ENCODE data around the gene SLC2A2.

The SLC2A2 gene

GRCh38 chr3:171026597-171027293 lies at the start of gene SLC2A2:
Gene SLC2A2 (minus strand): TSS chr3:171026720. CDS start chr3:171026670, 50 bp downstream.
- DNase-seq (ENCODE audit: low spot score), result no peak

DNA sequence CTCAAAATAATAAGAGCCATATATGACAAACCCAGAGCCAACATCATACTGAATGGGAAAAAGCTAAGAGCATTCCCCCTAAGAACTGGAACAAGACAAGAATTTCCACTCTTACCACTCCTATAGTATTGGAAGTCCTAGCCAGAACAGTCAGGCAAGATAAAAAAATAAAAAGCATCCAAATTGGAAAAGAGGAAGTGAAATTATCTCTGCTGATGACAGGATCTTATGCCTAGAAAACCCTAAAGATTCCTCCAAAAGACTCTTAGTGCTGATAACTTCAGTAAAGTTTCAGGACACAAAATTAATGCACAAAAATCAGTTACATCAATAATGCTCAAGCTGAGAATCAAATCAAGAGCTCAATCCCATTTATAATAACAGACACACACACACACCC lies 45.9 kb upstream of the SLC2A2 start:
- DNase-seq (ENCODE audit: low spot score), result no peak

- no peak for DNase-seq (ENCODE audit: low spot score)
These were observed 42.1 kb upstream of the SLC2A2 start for GRCh38 chr3:171068658-171069057.

DNA sequence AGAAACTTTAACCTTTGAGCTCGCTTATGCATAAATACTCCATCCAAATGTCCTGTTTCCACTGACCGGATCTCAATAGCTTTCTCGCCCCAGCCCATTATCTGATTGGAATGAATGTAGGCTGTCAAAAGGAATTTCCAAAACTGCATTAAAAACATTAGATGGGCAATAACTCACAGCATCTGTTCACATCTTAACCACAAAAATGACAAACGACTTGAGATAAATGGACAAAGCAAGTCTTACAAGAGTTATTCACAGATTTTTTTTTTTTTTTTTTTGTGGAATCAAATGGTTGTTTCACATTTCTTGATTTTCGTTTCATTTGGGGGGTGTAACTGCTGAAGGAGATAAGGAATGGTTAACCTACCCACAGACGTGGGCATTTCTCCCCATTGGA lies 39.7 kb upstream of the SLC2A2 start:
- DNase-seq (ENCODE audit: low spot score), result no peak

DNA sequence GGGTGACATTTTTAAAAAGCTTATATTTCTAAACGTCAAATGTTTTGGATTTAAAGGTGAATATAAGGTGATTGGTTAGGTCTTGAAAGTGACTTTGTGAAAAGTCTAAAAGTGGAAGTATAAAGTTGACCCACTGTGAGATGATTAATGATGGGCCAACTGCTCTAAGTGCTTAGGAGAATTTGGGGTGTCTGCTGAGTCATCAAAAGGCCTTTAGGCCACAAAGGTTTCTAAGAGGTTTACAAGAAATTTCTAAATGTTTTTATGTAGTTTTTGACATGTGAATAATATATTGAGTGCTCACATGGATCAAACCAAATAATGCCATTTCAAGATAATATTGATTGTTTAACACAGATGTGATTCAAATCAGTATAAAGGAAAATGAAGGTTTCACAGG lies 39.2 kb upstream of the SLC2A2 start:
- DNase-seq (ENCODE audit: low spot score), result no peak

GRCh38 chr3:171064461-171064860 lies 37.9 kb upstream of the SLC2A2 start:
- no peak for DNase-seq (ENCODE audit: low spot score)

DNA sequence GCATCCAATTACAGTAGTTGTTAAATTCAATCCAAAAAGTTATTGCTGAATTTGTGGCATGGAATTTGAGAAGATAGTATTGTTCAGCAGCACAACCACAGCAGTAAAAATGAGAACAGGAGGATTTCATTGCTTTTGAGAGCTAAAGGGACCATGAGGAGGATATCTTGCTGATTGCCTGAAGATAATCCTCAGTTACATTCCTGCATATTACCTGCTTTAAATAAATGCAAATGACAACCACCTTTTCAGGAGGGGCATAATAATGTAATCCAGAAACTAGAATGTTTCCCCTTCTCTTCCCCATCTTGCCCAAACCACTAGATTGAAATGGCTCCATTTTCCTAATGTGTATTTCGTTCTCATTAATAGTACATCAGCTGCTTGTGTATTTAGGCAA lies 35.2 kb upstream of the SLC2A2 start:
- DNase-seq (ENCODE audit: low spot score), result no peak

DNA sequence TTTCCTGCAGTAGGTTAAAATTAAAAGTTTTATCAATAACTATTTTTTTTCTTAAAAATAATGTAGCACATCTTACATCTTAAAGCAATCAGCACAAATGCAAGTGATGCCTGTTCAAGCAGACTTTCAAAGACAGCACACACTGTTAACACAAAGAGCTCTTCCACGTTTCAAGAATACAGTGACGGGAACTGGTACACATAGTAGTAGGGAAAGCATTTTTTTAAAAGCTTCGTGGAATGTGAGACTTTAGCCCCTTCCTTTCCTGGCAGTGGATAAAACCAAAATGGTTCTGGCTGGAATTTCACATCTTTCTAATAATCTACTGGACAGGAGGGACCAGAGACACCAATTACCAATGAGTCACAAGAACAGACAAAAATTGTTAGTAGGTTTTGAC lies 33.5 kb upstream of the SLC2A2 start:
- DNase-seq (ENCODE audit: low spot score), result no peak

DNA sequence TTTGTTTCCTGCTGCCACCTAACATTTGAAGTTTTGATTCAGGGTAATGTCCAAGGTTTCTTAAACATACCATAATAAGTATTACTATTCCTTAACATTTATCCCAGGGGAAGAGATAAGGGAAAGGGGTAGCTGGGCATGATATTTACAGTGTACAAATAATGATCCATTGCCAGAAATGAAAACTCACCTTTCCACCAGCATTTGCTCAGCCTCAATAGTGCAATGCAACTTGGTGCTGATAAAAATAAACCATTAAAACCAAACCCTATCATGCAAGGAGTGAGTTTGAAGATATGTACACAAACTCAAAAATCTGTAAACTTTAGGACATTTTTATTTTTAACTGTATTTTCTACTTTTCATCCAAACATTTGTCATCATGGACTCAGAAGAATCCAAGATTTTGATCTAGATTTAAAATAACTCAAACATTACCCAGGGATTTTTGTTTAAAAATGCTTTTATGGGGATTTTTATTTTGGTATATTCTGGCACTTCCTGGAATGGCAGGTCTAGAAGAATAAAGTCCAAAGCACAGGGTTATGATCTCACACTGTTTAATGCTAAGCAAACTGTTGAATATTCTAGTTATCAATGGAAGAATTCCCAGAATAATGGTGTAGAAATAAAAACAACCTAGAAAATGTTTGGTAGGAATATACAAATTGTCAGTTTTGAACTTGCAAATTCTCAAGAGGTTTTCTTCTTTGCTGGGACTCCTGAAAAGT lies 32.5 kb upstream of the SLC2A2 start:
- DNase-seq (ENCODE audit: low spot score), result no peak

GRCh38 chr3:171058058-171058457 lies 31.5 kb upstream of the SLC2A2 start:
- no peak for DNase-seq (ENCODE audit: low spot score)

GRCh38 chr3:171057072-171057471 lies 30.6 kb upstream of the SLC2A2 start:
- no peak for DNase-seq (ENCODE audit: low spot score)

DNA sequence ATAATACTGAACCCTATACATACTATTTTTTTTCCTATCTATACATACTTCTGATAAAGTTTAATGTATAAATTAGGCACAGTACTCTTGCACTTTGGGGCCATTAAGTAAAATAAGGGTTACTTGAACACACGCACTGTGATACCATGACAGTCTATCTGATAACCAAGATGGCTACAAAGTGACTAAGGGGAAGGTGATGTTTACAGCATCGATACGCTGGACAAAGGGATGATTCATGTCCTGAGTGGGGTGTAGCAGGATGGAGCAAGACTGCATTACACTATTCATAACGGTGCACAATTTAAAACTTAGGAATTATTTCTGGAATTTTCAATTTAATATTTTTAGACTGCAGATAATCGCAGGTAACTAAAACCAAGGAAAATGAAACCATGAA lies 30.0 kb upstream of the SLC2A2 start:
- DNase-seq (ENCODE audit: low spot score), result peak; percentile 15

DNA sequence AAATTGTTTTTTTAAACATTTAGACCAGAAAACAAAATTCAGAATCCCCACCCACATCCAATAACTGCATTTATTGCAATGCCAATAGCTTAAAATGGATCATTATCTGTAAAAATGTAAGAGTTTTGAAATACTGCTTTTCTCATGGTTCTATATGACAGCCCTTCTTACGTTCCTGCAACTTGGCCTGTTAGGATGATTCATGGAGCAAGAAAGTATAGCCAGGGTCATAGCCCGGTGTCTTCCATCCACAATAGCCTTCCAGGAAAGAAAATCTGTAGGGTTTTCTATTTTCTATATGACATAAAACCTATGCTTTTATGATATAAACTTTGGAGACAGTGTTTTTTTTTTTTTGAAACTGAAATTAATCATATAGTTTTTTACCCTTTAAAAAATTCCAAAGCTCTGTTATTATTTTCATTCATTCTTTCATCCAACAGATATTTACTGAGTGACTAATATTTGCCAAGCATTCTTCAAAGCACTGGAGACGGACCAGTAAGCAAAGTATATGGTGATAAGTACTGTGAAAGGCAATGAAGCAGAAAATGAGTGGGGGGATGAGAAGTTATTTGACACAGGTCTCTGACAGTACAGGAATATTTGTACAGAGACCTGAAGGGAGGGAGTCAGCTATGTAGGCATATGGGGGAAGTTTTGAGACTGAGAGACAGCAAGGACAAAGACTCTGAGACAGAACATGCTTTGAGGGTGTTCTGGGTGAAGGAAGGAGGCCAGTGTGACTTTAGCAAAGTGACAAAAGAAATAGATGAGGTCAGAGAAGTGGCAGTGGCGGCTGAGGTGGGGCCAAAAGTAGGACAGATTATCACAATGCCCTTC lies 29.0 kb upstream of the SLC2A2 start:
- DNase-seq (ENCODE audit: low spot score), result no peak

GRCh38 chr3:171054921-171055320 lies 28.4 kb upstream of the SLC2A2 start:
- DNase-seq (ENCODE audit: low spot score), result no peak

- no peak for DNase-seq (ENCODE audit: low spot score)
These were observed 27.7 kb upstream of the SLC2A2 start for GRCh38 chr3:171054231-171054630.

GRCh38 chr3:171049861-171050444 lies 23.4 kb upstream of the SLC2A2 start:
- peak; percentile 77 for DNase-seq (ENCODE audit: low spot score)

DNA sequence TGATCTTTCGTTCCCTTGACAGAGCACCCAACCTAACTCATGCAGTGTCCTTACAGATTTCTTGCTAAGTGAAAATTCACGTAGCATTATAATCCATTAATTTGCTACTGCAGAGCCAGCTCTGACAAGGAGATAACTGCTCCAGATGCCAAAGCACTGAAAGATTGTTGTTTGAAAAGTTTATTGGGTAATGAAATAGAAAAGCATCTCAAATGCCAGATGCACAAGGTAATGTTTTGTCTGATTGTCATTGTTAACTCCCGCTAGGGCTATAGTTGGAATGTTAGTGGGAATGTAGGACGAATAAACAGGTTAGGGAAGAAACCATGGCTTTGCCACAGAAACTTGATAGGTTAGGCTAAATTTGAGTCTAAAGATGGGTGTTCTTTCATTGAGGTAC lies 20.2 kb upstream of the SLC2A2 start:
- no peak for DNase-seq (ENCODE audit: low spot score)

DNA sequence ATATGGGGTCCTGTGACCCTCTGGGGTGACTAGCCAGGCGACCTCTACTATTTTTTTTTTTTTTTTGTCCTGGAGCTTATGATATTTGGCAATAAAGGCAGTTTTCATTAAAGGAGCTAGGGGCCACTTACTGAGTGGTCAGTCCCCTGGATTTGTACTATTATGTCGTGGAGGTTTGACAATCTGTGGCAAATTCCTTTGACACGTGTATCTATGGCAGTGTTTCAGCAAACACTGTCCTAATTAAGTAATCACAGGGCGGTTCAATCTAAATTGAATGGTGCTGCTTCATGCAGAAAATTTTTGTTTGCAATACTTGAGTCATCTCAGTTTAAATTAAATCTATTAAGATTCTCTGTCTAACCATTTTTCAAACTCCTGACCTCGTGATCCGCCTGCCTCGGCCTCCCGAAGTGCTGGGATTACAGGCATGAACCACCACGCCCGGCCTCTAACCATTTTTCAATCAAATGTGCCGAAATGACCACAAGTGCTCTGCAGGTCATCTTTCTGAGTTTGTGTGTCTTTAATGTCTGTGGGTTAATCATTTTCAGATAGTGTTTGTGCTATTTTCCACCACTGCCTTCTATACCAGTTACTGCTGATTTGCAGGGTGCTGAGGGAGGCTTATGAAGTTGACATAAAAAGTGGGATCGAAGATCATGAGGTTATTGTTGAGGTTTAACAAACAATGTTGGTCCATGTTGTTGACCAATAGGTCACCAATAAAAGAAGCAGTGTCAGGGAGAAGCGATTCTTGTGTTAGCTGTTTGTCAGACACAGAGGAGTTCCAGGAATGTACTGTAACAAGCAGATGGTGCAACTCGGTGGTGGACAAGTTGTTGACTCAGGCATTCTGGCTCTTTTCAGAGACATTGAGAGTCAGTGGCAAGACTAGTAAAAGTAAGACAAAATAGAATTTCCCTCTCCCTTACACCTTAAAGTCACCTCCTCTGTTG lies 18.6 kb upstream of the SLC2A2 start:
- no peak for DNase-seq (ENCODE audit: low spot score)

- no peak for DNase-seq (ENCODE audit: low spot score)
These were observed 17.9 kb upstream of the SLC2A2 start for GRCh38 chr3:171044384-171044783.

DNA sequence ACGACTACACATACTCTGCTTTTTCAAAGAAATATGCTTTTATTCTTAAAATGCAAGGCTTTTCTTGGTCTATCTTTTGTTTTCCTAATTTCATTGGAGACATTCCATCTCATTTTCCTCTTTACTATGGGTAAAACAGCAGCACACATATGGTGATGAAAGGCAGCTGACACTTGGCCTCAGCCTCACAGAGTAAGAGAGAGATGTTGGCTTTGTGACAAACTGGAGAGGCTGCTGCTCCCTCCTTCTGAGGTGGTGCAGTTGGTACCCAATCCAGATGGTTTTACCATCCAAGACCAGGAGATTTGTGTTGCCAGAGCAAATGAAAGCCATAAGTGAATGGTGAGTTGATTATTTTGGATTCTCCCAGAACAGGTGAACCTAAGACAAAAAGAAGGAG lies 13.2 kb upstream of the SLC2A2 start:
- DNase-seq (ENCODE audit: low spot score), result no peak

DNA sequence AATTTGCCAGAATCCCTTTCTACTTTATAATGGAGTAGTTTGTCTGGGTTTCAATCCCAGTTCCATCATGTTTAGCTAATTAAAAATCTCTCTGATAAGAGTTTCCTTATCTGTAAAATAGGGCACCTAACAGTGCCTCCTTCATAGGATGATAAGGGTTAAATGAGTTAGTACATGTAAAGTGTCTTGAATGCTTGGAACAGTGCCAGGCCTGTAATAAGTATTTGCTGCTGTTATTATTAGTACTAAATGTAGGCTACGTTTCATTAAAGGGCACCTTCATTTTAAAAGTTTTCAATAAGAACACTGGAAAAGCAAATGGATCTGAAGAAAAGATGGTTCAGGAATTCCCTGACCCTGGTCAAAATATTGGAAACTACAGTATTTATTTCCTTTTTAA lies 11.8 kb upstream of the SLC2A2 start:
- no peak for DNase-seq (ENCODE audit: low spot score)

All from RKO (cell line).